G401 (cell line): ENCODE data around the gene EPB41L4B. TPM values are rescaled to one million over a fixed set of nuclear protein-coding genes. Genes with fewer than 3 reads are reported as not detected.

Source experiments
- DNase-seq: peaks from one replicate; pipeline ENCODE4 v3.0.0-alpha.2; 2015; ENCODE audit warnings: low spot score
- in situ Hi-C: cut with HindIII; loops from 2 replicates; pipeline ENCODE4 v1.10.0; 2016; ENCODE audit warnings: low sequenced_read_pairs, mixed read lengths
- total RNA-seq: library from RNA; depleted of rRNA; stranded (reverse); fragments of >200 nt; shearing (Covaris generic); gene quantifications from 2 replicates; pipeline ENCODE4 v1.2.3, GENCODE V29; 2014

Gene EPB41L4B
- total RNA-seq, 1 experiment from 2014 or later = 6.5 TPM

DNA sequence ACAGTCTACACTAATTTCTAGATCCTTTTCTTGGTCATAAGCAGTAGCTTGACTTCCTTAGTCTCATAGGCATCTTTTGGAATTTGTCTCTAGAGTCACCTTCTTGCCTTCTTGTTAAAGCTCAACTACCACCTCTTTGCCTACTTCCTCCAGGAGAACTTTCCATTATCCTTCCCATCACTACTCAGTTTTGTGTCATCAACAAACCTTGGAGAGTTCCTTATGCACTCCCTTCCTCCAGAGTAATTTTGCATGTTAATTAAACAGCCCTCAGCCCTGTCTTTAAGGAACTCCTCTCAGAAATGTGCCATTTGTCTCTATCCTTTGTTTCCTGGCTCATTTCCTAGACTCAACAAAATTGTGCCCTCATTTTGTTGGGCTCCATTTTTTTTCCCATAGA is 4.2 kb upstream of the EPB41L4B start:
- in situ Hi-C loops = no loop called here
- DNase-seq = no peak

DNA sequence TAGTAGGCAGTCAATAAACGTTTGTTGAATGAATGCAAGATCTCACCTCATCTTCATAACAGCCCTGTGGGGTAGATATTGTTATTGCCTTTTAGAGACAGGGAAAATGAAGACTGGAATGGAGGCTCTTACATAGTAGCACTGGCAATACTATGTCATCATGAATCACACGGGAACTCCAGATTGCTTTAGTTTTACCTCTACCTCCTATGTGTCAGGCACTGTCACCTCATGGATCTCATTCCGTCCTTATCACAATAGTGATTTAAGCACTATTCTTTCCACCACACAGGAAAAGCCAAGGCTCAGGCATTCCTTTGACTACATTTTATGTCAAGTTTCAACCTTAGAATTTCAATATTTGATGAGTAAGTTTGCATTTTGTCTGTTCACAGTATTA is 2.9 kb upstream of the EPB41L4B start:
- in situ Hi-C loops = no loop called here
- DNase-seq = no peak

DNA sequence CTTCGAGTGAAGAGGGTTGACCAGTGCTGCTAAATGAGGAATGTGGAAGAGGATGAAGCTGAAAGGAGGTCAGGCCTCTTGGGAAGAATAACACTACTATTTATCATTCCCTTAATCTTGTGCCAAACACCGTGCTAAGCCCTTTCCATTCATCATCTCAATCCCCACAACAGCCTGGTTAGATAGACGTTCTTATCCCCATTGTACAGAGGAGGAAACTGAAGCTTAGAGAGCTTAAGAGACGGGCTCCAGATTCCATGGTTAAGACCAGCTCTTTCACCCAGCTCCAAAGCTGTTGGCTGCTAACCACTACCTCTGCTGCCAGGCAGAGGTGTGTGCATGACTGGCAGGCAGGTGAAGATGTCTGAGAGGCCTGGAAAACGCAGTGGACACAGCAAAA is 868 bp upstream of the EPB41L4B start:
- no peak for DNase-seq
- in situ Hi-C loops = no loop called here

GRCh38 chr9:109320331-109320741 is 523 bp downstream of the EPB41L4B start:
- DNase-seq = no peak
- in situ Hi-C loops = no loop called here

- DNase-seq = no peak
- in situ Hi-C loops = no loop called here
These were observed 1.1 kb downstream of the EPB41L4B start for GRCh38 chr9:109319626-109320241.

DNA sequence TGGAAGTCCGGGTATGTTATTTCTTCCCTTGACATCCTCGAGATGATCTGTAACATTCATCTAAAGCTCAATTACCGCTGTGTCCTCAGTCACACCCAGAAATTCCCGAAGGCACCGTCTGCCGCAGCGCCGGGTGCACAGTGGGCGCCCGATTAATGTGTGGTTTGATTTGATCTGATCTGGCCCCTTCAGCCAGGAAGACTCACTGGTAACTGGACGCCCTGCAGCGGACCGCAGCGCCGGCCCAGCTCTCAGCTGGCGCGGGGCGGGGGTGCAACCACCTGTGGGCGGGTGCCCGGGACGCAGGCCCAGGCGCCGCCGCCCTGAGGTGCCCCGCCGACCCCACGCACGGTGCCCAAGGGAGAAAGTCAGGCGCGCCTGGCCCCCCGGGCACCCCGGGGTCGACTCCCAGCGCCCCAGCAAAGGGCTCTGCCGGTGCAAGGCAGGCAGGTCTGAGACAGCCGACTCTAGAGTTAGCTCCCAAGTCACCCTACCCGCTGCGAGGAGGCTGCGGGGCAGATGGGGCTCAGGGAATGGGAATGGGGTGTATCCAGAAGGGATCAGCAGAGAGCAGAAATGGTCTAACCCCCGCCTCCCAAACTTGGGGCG is 1.7 kb downstream of the EPB41L4B start:
- in situ Hi-C loops = no loop called here
- DNase-seq = peak; percentile 39

- in situ Hi-C loops = no loop called here
These were observed 2.7 kb downstream of the EPB41L4B start for GRCh38 chr9:109317979-109318741.

DNA sequence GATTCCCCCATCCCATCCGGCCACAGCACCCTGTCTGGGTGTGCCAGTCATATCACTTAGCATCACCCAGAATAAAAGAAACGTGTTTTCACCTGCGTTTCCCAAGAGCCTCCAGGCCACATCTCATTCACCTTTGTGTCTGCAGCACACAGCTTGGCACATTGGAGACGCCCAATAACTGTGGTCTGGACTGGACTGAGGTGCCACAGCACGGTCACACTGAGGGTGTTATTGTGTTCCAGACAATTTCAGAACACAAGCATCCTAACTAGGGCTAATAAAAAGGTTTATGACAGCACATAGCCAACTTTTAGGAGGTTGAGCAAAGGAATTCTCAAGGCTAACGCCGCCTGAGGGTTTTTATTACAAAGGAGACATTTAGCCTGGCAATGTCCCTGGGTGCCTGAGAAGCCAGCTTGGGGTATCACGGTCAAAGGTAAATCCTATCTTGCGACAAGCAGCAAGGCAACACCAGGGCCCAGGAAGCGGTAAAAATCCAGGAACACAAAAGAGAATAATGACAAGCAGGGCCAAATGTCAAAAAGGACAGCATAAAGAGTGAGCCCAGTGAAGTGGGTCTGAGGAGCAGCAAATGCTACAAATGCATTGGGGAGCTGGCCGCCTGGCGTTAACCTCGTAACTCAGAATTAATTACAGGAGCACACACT is 3.4 kb downstream of the EPB41L4B start:
- in situ Hi-C loops = no loop called here
- peak; percentile 51 for DNase-seq

More at GRCh38 chr9:109317979-109318741, 2.7 kb downstream of the EPB41L4B start:
- DNase-seq = peak; percentile 57

- in situ Hi-C loops = no loop called here
- peak; percentile 95 for DNase-seq
These were observed 4.6 kb downstream of the EPB41L4B start for GRCh38 chr9:109316207-109316640.

- no peak for DNase-seq
- in situ Hi-C loops = no loop called here
These were observed 5.2 kb downstream of the EPB41L4B start for GRCh38 chr9:109315480-109316206.

- DNase-seq = no peak
- in situ Hi-C loops = no loop called here
These were observed 6.8 kb downstream of the EPB41L4B start for GRCh38 chr9:109314011-109314531.

DNA sequence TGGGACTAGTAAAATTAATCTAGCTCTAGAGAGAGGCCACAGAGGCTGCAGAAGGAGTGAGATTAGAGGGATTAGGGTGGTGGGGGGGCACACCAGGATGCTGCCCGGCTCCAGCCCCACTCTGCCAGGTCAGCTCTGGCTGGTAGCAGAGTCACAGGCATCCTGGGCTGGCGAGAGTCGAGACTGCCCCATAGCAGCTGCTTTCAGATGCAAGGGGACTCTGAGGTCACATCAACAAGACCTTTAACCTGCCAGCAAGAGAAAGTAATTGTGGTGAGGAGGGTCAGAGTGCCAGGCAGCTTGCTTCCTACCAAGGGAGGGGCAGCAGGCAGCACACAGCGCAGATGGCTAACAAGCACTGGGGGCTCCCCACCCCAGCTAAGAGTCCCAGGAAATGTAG is 7.5 kb downstream of the EPB41L4B start:
- in situ Hi-C loops = no loop called here

DNA sequence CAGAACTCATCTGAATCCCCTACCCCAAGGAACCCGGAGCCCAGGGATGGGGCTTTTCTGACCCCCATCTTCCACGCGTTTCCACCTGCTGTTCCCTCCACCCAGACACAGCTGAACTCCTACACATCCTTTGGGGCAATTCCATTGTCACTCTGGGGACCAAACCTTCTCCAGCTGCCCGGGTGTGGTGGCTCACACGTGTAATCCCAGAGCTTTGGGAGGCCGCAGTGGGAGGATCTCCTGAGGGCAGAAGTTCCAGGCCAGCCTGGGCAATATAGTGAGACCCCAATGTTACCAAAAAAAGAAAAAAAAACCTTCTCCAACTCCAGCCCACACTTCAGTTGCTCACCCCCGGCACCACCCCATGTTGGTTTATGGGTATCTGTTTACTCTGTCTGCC is 8.1 kb downstream of the EPB41L4B start:
- in situ Hi-C loops = no loop called here
- DNase-seq = no peak

More for the DNA sequence above, 7.5 kb downstream of the EPB41L4B start:
- no peak for DNase-seq

DNA sequence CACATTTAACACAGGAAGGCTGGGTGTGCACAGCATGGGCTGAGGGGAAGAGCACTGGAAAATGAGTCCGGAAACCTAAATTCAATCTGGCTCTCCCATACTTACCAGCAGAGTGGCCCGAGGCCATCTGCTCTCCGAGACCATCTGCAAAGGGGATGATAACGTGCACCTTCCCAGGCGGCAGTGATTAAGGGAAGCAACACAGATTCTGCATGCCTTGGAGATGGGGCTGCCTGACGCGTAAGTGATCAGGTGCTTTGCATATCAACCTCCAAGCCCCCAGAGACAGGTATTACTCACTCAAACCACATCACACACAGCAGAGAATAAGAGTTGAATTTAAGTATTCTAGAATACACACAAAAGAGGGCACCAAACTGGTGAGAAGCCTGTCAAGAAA is 9.1 kb downstream of the EPB41L4B start:
- in situ Hi-C loops = no loop called here
- DNase-seq = peak; percentile 94

DNA sequence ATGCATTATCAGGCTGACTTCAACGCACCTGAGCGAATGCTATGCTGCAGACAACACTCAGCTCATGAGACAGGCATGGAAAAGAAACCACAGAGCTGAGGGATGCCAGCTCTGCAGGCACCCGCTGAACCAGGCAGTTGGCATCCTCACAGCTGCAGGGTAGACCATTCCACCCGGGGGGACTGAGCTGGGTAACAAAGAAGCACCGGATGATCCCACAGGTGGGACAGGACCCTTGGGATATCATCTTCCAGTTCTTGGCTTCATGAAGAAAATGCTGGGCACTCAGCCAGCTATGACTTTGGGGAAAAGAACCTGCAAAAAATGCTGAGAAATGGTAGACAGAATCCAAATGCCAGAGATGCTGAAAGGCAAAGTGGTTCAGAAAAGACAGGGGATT is 9.6 kb downstream of the EPB41L4B start:
- DNase-seq = peak; percentile 66
- in situ Hi-C loops = no loop called here

GRCh38 chr9:109310486-109310901 is 10.4 kb downstream of the EPB41L4B start:
- no peak for DNase-seq
- in situ Hi-C loops = no loop called here

DNA sequence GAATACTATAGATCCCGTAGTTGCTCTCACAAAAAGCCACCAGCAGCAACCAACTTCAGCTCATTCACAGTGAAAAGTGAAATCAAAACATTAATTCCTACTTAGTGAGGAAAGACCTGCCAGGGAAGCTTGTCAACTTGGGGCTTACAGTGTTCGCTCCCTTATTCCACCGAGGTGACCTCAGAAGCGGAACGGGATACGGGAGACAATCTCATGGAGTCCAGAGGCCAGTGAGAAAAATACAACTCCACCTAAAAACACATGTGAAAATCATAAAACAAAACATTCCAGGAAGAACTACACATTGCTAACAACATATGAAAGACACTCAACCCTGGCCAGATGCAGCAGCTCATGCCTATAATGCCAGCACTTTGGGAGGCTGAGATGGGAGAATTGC is 11.6 kb downstream of the EPB41L4B start:
- in situ Hi-C loops = no loop called here
- no peak for DNase-seq

GRCh38 chr9:109307380-109308240 is 13.2 kb downstream of the EPB41L4B start:
- DNase-seq = peak; percentile 67
- in situ Hi-C loops = no loop called here
